SH-SY5Y (cell line): ENCODE data around the gene CEP170B.

Experiments
- GATA2 ChIP-seq: IDR thresholded peaks from 2 replicates; pipeline ENCODE4 v1.6.1; 2011; ENCODE audit warnings: mild to moderate bottlenecking, low read depth, low read length
- GATA3 ChIP-seq: IDR thresholded peaks from 2 replicates; pipeline ENCODE4 v1.6.1; 2011; ENCODE audit warnings: low read depth, mild to moderate bottlenecking, low read length, moderate library complexity

DNA sequence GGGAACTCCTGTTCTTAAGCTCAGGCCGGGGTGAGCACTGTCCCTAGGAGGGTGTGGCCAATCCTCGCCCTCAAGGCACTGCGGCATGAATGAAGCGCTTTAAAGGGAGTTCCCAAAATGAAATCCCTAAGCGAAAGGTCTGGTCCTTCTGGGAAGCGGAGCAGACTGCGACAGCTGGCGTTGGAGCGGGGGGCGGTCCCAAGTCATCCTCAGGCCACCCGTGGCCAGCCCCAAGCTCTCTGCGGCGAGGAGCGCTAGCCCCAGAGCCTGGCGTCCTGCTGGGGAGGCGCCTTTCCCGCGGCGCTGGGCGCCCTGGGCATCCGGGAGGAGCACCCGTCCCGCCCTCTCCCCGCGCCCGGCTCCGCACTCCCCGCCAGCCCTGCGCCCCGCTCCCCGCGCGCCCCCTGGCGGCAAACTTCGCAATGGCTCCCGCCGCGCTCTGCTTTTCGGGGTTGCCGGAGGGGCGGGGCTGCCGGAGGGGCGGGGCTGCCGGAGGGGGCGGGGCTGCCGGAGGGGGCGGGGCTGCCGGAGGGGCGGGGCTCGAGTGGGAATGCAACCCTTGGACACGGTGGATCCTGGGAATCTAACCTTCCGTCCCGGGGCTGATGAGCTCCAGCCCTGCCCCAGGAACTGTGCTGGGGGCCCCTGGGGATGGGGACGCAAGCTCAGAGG is 38.7 kb upstream of the CEP170B start:
- TF ChIP-seq GATA2 (no peak), GATA3 (no peak)
